Measurements from ENCODE around the gene DNAJB6. TPM values are rescaled to one million over a fixed set of nuclear protein-coding genes. Genes with fewer than 3 reads are reported as not detected.

DNAJB6 gene
- total RNA-seq, 1 donor from 2014 or later, result 126 TPM

DNA sequence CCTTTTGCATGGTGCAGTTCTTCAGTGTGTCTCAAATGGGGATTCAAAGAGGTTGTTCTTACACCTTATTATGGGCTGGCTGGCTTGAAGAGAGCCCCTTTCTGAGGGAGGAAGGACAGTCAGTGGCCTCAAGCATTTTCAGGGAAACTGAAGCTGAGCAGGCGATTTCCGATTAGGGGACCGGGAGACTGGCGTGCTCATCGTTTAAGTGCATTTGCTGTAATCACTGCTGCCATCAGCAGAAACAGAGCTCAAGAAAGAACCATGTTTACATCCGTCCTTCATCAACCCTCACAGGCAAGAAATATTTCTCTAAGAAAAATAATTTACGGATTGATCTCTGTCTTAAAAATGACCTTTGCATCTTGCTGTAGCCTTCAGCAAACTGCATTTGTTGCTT is 32.2 kb downstream of the DNAJB6 start:
- TF ChIP-seq, protein P1, sequence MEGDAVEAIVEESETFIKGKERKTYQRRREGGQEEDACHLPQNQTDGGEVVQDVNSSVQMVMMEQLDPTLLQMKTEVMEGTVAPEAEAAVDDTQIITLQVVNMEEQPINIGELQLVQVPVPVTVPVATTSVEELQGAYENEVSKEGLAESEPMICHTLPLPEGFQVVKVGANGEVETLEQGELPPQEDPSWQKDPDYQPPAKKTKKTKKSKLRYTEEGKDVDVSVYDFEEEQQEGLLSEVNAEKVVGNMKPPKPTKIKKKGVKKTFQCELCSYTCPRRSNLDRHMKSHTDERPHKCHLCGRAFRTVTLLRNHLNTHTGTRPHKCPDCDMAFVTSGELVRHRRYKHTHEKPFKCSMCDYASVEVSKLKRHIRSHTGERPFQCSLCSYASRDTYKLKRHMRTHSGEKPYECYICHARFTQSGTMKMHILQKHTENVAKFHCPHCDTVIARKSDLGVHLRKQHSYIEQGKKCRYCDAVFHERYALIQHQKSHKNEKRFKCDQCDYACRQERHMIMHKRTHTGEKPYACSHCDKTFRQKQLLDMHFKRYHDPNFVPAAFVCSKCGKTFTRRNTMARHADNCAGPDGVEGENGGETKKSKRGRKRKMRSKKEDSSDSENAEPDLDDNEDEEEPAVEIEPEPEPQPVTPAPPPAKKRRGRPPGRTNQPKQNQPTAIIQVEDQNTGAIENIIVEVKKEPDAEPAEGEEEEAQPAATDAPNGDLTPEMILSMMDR (IDR thresholded peaks at IDR 0.05; ENCODE audit: insufficient read depth, low read length, poor library complexity, severe bottlenecking), result no peak
- Histone ChIP-seq H3K36me3 (ENCODE audit: control insufficient read depth, insufficient read depth, low read length) (peaks cover 3% of the 10 kb centered on the region), H3K4me3 (ENCODE audit: low read depth, low read length) (no peak overlapping the region), H3K27me3 (ENCODE audit: control insufficient read depth, insufficient read depth, low read length) (no peaks in the 10 kb centered on the region)
- DNase-seq (ENCODE audit: low read depth), result no peak

DNA sequence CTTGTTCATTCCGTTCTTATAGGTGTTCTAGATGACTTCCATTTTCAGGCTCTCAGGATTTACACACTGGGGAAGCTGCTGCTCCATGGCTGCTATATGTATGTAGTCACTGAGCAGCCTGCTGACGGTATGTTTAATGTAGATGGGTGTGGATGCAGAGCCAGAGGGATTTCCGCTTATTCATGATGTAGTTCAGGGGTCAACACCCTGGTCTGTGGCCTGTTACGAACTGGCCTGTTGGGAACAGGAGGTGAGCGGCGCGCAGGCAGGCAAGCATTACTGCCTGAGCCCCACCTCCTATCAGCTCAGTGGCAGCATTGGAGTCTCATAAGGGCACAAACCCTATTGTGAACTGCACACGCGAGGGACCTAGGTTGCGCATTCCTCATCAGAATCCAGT is 33.9 kb downstream of the DNAJB6 start:
- DNase-seq (ENCODE audit: low read depth), result no peak
- no peaks in the 10 kb centered on the region for H3K27me3 ChIP-seq (ENCODE audit: control insufficient read depth, insufficient read depth, low read length)
- H3K4me3 ChIP-seq (ENCODE audit: low read depth, low read length), result no peak overlapping the region
- TF ChIP-seq, protein P1 (IDR thresholded peaks at IDR 0.05; ENCODE audit: insufficient read depth, low read length, poor library complexity, severe bottlenecking), result no peak
- no peaks in the 10 kb centered on the region for H3K36me3 ChIP-seq (ENCODE audit: control insufficient read depth, insufficient read depth, low read length)

DNA sequence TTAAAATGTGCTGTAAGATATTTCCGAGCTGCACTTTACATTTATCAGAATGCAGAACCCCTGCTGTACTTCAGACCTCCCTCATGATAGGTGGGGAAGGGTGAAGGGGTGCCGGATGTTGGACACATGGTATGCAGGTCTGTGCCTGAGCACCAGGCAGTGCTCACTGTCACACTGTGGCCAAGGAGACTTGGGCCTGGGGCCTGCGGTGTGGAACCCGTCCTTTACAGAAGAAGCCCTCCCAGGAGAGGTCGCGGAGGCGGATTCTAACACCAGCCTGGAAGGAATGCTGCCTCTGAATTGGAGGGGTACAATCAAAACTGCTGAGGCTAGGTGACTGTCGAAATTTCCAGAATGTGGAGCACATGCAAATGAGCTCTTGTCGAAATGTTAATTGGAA is 34.5 kb downstream of the DNAJB6 start:
- no peak for DNase-seq (ENCODE audit: low read depth)

DNA sequence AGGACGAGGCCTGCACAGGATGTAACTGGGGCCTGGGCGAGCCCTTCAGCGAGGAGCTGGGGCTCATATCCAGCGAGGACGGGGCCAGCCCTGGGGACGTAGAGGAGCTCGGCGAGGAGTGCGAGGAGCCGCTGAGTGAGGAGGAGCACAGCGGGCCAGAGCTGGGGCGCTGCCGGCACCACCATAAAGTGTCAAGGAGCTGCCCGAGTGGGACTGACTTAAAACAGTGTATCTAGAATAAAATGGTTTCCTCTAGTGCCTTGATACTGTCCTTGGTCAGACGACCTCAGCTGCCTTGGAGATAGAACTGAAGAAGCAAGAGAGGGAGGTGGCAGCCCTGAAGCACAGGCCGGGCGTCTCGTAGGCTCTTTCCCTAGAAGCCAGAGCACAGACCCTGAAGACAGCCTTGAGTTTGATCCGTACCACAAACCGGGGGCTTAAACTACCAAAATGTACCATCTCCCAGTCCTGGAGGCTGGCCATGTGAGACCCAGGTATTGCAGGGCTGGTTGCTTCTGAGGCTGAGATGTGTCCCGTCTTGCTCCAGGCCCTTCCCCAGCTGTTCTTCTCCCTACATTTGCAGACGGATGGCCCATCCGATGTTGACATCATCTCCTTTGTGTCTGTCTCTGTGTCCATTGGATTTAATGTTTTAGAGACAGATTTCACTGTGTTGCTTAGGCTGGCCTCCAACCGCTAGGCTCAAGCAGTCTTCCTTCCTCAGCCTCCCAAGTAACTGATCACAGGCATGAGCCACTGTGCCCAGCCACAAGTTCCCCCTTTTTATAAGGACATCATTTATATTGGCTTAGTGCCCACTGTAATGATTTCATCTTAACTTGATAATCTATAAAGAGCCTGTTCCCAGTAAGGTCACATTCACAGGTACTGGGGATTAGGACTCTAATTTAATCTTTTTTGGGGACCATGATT is 35.8 kb downstream of the DNAJB6 start:
- no peak for DNase-seq (ENCODE audit: low read depth)
- H3K27me3 ChIP-seq (ENCODE audit: control insufficient read depth, insufficient read depth, low read length), result no peaks in the 10 kb centered on the region
- H3K36me3 ChIP-seq (ENCODE audit: control insufficient read depth, insufficient read depth, low read length), result no peaks in the 10 kb centered on the region
- TF ChIP-seq, protein P1 (IDR thresholded peaks at IDR 0.05; ENCODE audit: insufficient read depth, low read length, poor library complexity, severe bottlenecking), result no peak
- no peak overlapping the region for H3K4me3 ChIP-seq (ENCODE audit: low read depth, low read length)

More for the DNA sequence above, 34.5 kb downstream of the DNAJB6 start:
- H3K27me3 ChIP-seq (ENCODE audit: control insufficient read depth, insufficient read depth, low read length), result no peaks in the 10 kb centered on the region
- no peaks in the 10 kb centered on the region for H3K36me3 ChIP-seq (ENCODE audit: control insufficient read depth, insufficient read depth, low read length)
- no peak overlapping the region for H3K4me3 ChIP-seq (ENCODE audit: low read depth, low read length)
- TF ChIP-seq, protein P1 (IDR thresholded peaks at IDR 0.05; ENCODE audit: insufficient read depth, low read length, poor library complexity, severe bottlenecking), result no peak

DNA sequence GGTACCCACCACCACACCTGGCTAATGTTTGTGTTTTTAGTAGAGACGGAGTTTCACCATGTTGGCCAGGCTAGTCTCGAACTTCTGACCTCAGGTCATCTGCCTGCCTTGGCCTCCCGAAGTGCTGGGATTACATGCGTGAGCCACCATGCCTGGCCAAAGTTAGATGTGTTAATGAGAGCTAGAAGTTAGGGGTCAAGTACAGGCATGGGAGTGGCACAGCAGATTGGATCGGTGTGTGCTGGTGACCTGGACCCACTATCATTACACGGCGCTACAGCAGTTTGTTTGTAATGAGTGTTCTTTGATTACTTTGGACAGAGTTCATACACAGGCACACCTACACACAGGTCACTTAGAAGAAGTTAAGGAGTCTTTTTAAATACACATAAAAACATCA is 36.7 kb downstream of the DNAJB6 start:
- no peak for DNase-seq (ENCODE audit: low read depth)
- TF ChIP-seq, protein P1 (IDR thresholded peaks at IDR 0.05; ENCODE audit: insufficient read depth, low read length, poor library complexity, severe bottlenecking), result no peak
- Histone ChIP-seq H3K36me3 (ENCODE audit: control insufficient read depth, insufficient read depth, low read length) (no peaks in the 10 kb centered on the region), H3K27me3 (ENCODE audit: control insufficient read depth, insufficient read depth, low read length) (no peaks in the 10 kb centered on the region), H3K4me3 (ENCODE audit: low read depth, low read length) (no peak overlapping the region)

Data from kidney epithelial cell (primary cell).